Stimulated activated CD4-positive, alpha-beta T cell treated with anti-CD3 and anti-CD28 coated beads, Interleukin-2, amount 100 ng/mL, for 4 hours (primary cell): ENCODE data around the gene RPS6KA5.
"Not testable (repeated sequence)": the region's sequence is repeated elsewhere in the genome, so short reads cannot be mapped to it uniquely, and the experiment has no call there.

Source experiments
- DNase-seq: peaks from one replicate; pipeline ENCODE4 v3.0.0-alpha.2; 2020; ENCODE audit warnings: low read depth

Gene RPS6KA5

DNA sequence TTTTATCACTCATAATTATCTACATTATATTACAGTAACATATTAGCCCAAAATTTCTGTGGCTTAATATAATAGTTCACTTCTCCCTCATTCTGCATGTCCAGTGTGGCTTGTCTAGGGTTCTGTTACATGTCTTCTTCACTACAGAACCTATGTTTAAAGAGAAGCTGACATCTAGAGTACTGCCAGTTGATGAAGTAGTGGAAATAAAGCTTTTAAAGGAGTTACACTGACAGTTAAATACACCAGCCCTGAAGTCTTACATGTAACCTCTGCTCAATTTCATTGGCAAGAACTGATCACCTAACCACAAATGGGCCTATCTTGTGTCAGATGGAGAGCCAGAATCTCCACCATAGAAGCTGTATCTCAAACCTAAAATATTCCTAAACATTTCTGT lies 32.9 kb downstream of the RPS6KA5 start:
- DNase-seq, result no peak

DNA sequence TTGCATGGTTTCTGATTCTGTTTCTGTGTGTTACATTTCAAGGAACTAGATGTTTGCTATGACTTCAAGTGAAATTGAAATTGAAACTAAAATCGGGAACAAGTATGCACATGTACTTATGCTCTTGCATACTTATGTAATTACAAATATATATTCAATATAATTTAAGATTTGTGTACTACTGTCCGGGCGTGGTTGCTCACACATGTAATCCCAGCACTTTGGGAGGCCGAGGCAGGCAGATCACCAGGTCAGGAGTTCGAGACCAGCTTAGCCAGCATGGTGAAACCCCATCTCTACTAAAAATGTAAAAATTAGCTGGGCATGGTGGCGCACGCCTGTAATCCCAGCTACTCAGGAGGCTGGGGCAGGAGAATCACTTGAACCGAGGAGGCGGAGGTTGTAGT lies 37.8 kb downstream of the RPS6KA5 start:
- not testable (repeated sequence) for DNase-seq

DNA sequence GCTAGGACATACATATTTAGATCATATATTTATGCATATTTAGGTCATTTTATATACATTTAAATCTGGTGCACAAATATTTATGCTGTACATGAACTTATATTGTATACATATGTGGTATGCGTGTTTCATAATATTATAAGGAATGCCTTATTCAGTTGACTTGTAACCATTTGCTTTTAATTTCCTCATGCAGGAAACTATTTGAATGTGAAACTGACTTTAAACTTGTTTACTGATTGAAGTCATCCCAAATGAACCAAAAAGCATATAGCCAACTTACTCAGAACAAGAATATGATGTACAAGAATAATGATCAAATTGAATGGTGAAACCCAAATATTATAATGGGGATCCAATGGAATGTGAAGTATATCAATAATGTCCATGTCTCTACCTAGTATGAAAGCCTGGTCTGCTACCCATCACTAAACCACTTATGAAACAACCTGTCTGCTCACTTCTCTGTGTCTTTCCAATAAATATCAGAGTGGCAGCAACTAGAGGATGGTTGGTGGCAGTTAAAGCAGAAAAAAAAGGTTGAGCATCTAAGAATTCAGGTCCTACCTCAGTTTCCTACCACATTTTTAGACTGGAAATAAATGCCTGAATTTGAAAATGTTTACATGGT lies 38.3 kb downstream of the RPS6KA5 start:
- no peak for DNase-seq

DNA sequence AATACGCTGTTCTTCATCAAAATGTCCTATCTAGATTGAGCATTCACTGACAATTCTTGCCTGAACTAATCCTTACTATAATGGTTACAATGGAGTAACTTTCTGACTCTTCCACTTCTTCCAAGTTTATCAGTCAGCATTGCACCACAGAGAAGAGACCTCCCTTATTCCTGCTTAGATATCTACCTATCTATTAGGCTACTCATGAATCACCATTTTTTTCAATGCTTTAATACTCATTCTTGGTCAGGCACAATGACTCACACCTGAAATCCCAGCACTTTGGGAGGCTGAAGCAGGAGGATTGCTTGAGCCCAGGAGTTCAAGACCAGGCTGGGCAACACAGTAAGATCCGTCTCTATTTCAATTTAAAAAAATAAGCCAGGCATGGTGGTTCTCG lies 39.3 kb downstream of the RPS6KA5 start:
- no peak for DNase-seq

DNA sequence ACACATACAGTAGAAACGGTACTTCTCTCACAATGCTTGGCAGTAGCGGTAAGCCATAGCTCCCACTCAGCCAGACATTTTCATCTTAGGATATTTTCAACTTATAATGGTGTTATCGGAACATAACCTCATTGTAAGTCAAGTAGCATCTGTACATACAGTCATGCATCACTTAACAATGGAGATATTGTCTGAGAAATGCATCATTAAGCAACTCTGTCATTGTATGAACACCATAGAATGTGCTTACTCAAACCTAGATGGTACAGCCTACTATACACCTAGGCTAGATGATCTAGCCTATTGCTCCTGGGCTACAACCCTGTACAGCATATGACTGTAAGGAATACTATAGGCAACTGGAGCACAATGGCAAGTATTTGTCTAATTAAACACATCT lies 40.8 kb downstream of the RPS6KA5 start:
- DNase-seq, result no peak

DNA sequence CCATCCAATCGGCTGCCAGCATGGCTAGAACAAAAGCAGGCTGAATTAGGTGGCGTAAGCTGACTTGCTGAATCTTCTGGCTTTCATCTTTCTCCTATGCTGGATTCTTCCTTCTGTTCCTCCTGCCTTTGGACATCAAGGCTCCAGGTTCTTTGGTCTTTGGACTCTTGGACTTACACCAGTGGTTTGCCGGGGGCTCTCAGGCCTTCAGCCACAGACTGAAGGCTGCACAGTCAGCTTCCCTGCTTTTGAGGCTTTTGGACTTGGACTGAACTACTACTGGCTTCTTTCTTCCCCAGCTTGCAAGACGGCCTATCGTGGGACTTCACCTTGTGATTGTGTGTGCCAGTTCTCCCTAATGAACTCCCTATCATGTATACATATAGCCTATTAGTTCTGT lies 42.0 kb downstream of the RPS6KA5 start:
- DNase-seq, result no peak

DNA sequence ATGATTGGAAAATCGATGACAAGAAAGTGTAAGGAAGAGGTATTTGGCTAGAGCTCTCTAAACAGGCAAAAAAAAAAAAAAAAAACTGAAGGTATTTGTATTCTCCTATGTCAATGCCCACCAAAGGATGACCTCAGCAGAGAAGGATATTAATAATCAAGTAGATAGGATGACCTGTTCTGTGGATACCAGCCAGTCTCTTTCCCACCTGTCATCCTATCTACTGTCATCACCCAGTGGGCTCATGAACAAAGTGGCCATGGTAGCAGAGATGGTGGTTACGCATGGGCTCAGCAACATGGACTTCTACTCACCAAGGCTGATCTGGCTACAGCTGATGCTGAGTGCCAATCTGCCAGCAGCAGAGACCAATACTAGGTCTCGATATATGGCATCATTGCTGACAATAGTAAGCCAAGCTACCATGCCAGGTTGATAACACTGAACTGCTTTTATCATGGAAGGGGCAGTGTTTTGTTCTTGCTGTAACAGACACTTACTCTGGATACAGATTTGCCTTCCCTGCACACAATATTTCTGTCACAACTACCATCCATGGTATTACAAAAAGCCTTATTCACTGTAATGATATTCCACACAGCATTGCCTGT lies 43.5 kb downstream of the RPS6KA5 start:
- no peak for DNase-seq

DNA sequence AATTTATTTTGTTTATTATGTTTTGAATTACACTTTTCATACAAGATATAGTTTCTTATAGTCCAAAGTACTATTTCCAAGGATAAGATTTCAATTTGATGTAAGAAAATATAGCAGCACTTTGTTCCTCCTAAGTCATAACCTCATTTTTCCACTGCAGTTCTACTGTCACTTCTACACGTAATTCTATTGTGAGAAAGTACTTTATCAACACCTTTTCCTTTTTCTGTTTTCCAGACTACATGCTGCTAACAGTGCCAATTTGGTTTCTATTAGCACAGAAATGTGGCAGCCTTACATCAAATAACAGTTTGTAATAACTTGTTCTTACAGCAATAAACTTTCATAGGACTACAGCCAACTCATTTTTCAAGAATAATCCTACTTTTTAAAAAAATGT lies 45.0 kb downstream of the RPS6KA5 start:
- DNase-seq, result no peak

DNA sequence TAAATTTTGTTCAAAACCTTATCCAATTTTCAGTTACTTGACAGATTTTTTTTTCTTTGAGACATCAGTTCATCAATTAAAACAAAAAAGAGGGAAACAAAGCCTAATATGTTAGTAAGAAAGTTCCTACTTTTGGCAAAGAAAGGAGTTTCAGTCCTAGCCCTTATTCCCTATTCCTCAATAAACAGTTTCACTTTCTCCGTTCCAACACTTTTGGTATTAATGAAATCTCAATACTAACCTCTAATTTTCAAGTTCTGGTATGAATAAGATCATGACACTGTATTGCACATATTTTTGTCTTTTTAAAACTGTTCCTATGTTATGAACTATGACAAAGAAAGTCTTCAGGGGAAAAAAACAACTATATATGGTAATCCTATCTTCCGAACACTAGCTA lies 48.4 kb downstream of the RPS6KA5 start:
- DNase-seq, result no peak

DNA sequence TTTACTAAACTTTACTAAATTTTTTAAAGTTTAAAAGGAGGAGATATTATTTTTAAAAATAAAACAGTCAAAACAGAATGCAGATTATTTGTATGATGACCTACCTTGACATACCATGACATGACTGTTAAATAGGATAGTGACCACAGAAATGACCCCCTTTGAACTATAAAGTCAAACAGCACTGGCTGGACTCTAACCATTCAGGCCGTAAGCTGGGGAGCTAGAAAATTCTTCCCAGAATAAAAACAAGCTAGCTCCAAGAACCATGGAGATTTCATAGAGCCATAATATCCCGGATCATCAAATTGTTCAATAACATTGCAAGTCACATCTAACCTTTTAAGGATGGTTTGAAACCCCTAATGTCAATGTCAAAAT lies 50.3 kb downstream of the RPS6KA5 start:
- DNase-seq, result no peak

DNA sequence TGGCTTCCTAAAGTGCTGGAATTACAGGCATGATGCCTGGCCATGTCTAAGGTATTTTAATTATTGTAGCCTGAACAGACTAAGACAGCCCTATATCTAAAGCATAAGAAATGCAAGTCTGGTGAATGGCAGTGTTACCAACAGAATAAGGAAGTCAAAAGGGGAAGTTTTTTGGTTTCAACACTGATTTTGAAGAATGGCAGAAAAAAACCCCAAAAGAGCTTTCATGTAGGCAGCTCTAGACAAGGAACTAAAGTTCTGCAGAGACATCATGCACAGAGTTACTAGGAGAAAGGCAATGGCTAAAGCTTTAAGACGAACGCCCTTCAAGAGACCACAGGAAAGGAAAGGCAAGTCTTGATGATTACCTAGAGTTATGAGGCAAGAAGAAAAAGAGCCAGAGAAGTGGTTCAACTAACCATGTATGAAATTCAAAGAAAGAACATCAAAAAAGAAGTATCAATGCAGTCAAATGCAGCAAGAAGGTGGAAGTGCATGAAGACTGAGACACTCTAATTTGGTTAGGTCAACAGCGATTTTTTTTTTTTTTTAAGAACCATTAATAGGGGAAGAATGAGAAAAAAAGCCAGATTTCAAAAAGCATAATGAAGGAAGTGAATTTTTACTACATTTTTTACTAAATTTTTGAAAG lies 50.8 kb downstream of the RPS6KA5 start:
- no peak for DNase-seq

DNA sequence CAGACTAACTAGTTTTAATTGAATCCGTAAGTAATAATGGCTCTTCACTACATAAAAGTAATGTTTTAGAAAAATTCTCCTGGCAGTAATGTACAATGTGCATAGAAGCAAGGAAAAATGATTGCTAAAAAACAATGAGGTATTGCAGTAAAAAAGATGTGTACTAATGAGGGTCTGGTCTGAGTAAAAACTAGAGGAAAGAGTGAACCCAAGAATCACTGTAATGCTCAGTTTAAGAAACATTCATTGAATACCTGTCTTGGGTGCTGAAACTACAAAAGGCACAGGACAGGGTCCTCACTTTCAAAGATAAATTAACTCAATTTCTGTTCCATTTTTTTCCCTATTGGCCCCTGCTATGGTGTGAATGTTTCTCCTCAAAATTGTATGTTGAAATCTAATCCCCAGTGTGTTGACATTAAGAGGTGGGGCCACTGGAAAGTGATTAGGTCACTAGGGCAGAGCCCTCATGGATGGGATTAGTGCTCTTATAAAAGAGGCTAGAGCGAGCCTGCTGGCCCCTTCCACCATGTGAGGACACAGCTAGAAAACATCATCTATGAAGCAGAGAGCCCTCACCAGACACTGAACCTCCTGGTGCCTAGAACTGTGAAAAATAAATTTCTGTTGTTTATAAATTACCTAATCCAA lies 51.6 kb downstream of the RPS6KA5 start:
- no peak for DNase-seq

DNA sequence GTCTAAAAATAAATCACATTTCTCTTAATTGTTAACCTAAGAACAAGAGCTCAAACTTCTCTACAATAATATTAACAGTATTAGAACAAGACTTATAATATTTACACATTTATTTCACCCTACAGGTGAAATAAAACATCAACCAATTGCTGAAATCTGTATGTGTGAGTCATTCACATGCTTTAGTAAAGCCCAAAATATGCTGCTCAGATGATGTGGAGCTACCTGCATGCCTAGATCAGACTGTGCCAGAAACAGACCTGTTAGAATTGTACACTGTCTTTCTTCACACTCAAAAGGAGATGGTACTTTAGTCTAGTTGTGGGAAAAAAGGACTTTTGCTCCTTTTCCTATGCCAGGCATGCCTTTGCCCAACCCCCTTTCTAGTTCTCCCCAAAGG lies 54.7 kb downstream of the RPS6KA5 start:
- no peak for DNase-seq

DNA sequence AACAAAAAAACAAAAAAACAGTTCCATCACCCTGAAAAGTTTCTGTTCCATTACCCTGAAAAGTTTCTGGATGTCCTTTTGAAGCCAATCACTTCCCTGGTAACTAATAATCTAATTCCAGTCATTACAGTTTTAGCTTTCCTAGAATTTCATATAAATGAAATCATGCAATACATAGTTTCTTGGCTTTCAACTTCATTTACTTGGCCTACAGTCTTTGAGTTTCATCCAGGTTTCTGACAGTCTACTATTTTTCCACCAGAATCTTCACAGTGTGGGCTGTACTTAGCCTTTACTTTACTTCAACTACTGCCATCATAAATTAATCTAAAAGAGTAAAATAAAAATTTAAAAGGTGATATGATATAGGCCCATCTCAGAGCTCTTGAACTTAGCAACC lies 55.5 kb downstream of the RPS6KA5 start:
- no peak for DNase-seq

DNA sequence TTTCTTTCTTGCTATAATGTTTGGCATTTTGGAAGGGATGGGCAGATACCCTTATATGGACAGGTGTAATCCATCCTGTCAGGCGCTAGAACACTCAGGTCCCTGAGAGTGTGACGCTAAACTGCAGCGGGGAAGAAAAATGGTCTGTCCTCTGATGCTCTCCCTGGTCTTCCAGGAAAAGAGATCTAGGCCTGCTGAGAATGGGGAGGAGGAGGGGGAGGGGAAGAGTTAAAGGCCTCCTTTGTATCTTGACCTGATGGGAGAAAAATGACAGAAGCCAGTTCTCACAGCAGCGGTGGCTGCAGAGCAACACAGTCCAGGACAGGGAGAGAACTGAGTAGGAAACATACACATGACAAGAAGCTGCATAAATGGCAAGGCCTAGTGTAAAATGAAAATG lies 61.1 kb downstream of the RPS6KA5 start:
- DNase-seq, result no peak

DNA sequence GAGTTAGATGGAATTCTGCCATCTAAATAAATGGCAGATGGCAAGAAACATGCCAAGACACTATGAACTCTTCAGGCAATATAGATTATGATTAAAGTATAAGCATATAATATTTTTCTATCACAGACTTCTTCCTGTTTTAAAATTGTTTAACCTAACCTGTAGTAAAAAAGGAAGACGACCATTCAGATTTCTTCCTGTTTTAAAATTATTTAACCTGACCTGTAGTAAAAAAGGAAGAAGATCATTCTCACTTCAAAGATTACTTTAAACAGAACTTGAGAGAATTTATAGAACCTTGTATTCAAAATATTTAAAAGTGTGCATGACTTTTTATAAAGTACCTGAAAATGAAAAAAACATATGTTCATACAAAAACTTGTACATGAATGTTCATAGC lies 63.5 kb downstream of the RPS6KA5 start:
- no peak for DNase-seq

DNA sequence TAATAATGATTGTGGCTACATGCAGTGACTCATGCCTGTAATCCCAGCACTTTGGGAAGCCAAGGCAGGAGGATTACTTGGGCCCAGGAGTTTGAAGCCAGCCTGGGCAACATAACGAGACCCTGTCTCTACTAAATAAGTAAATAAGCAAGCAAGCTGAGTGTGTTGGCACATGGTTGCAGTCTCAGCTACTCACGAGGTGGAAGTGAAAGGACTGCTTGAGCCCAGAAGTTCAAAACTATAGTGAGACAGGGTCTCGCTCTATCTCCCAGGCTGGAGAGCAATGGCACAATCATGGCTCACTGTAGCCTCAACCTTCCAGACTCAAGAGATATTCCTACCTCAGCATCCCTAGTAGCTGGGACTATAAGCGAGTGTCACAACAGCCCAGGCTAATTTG lies 64.7 kb downstream of the RPS6KA5 start:
- no peak for DNase-seq

DNA sequence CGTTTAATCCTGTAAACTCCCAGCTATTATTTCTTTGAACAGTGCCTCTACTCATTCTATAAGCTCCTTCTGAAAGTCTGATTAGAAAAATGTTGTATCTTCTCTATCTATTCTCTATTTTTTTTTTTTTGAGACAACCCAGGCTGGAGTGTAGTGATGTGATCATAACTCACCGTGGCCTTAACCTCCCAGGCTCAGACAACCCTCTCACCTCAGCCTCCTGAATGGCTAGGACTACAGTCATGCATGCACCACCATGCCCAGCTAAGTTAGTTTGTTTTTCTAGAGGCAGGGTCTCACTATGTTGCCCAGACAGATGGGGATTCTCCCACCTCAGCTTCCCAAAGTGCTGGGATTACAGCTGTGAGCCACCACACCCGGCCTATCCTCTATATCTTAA lies 66.6 kb downstream of the RPS6KA5 start:
- no peak for DNase-seq

DNA sequence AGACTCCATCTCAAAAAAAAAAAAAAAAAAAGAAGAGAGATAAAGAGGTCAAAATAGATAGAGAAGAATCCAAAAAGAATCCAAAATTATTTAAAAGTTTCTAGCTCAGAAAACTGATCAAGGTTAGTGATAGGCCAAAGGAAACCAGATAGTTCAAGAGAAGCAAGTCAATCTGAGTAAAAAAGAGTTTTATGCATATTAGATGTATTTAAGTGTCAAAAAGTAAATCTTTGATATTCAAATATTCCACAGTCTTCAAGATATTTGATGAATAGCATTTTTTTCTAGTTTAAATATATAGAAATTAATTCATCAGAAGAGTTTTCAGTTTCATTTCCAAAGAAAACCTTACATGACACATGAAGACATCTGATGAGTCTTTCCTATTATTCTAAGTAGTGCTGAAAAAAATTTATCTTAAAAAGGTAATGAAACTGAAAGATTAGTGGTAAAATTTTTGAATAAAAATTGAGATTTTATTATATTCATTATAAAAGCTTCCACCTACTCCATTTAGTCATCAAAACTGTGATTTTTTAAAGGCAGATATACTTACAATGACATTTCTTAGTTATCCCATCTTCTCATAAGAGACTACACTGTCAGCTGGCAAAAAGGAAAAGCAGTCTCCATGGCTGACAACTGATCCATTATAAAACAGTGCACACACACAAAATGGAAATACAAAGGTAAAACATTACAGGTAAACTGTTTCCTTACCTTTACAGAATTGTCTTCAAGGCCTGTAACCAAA lies 68.6 kb downstream of the RPS6KA5 start:
- no peak for DNase-seq

DNA sequence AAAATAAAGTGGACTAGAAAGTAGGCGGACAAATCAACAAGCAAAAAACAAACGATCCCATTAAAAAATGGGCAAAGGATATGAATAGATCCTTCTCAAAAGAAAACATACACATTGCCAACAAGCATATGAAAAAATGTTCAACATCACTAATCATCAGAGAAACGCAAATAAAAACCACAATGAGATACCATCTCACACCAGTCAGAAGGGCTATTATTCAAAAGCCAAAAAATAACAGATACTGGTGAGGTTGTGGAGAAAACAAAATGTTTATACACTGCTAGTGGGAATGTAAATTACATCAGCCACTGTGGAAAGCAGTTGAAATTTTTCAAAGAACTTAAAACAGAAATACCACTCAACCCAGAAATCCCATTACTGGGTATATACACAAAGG lies 70.3 kb downstream of the RPS6KA5 start:
- DNase-seq, result no peak

DNA sequence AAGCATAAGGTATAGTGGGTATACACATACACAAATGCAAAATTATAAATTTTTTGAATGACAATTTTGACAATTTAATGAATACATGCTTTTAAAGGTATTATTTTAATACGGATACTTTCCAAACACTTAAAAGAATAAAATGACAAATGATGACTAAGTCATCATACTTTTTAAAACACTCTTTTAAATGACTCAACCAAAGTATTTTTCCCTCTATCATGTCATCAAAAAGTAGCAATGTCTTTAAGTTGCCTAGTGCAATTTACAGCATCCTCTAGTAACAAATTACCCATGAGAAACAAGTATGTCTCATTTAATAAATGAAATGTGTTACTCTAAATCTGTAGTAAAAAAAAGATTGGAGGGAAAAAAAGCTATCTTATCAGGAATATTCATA lies 73.3 kb downstream of the RPS6KA5 start:
- no peak for DNase-seq

DNA sequence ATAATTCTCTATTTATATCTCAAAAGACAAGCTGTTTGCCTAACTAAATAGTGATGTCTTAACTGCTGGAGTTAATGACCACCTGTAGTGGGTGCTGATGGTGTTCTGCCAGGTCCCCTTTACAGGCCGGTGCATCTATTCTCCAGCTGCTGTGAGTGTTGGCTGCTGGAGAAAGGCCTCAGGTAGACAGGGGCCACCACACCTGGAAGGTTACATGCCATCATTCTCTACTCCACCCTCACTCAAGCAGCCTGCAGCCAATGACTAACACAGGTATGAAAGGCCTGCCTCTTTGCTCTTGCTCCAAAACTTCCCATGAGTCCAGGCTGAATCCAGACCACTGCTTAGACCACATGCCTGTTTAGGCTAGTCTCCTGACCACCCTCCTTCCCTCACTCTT lies 73.9 kb downstream of the RPS6KA5 start:
- DNase-seq, result no peak
